HepG2 (cell line): ENCODE results near the gene TUBG1. TPM values are rescaled to one million over a fixed set of nuclear protein-coding genes. Genes with fewer than 3 reads are reported as not detected.

ENCODE experiments used
- ATAC-seq: fragments of 200-7000 bp; cut with Tn5 transposase; 3 replicates; pipeline ENCODE4 v1.9.1; 2020; ENCODE audit warnings: mild to moderate bottlenecking, moderate library complexity
- BruUV-seq: library from RNA; stranded (reverse); fragments of 400-500 nt; replicated peaks from 2 replicates; lab custom pipeline; 2021; lab: Mats Ljungman, UMichigan
- CTCF ChIA-PET: fragments of 300-600 bp; formaldehyde crosslinking; extraction: SDS; loops from one replicate; lab custom pipeline; 2021; ENCODE audit warnings: low total read pairs, inconsistent platforms, low intra/inter-chr PET ratio; lab: Yijun Ruan, JAX
- POLR2A ChIA-PET: fragments of 350-600 bp; sonication (Branson Sonifier 250); formaldehyde crosslinking; loops from one replicate; lab custom pipeline; 2020; ENCODE audit warnings: antibody characterized with exemption, inconsistent platforms; lab: Yijun Ruan, JAX
- DNase-seq: peaks from one replicate; pipeline ENCODE4 v3.0.0-alpha.2; 2015; ENCODE audit warnings: low spot score
- FAIRE-seq: peaks from 3 replicates; lab custom pipeline; 2011; peaks lifted over from hg19 to GRCh38; lab: Jason Lieb, UNC
- H2AFZ ChIP-seq: one replicate; pipeline ENCODE4 v1.6.1; 2011; ENCODE audit warnings: low read length, inconsistent platforms
- H3K27ac ChIP-seq: fragments of 300-600 bp; 3 replicates; pipeline ENCODE4 v1.8.0; 2011; ENCODE audit warnings: mixed run types, mild to moderate bottlenecking, mixed read lengths, low read length, inconsistent platforms; ENCODE audit not compliant: insufficient read depth; ENCODE audit errors: extremely low read length
- H3K27me3 ChIP-seq, 2 experiments: fragments of 200-600 bp in 1 of 2; 2 replicates in 1 of 2; 3 replicates in 1 of 2; pipeline versions ENCODE4 v1.6.0 to v1.8.0; 2011; ENCODE audit warnings: low read length in 2 of 2, mild to moderate bottlenecking in 2 of 2, moderate library complexity in 2 of 2, inconsistent platforms in 1 of 2; ENCODE audit not compliant: insufficient read depth in 2 of 2, control insufficient read depth in 1 of 2
- H3K36me3 ChIP-seq, 2 experiments: fragments of 200-600 bp in 1 of 2; replicated peaks in 1 of 2; 2 replicates in 1 of 2; 3 replicates in 1 of 2; pipeline versions ENCODE4 v1.5.1 to v1.8.0; 2011; ENCODE audit warnings: low read length in 2 of 2, inconsistent platforms in 1 of 2; ENCODE audit not compliant: insufficient read depth in 2 of 2, control insufficient read depth in 1 of 2
- H3K4me1 ChIP-seq: 2 replicates; pipeline ENCODE4 v1.5.1; 2012; ENCODE audit warnings: low read length, inconsistent platforms; ENCODE audit not compliant: insufficient read depth
- H3K4me2 ChIP-seq: 2 replicates; pipeline ENCODE4 v1.6.0; 2011; ENCODE audit warnings: low read depth, low read length, inconsistent platforms
- H3K4me3 ChIP-seq, 3 experiments: fragments of 200-600 bp in 1 of 3; sonication (generic), shearing (Covaris generic) in 1 of 3; replicated peaks in 1 of 3; 2 replicates each; pipeline ENCODE4 v1.5.1; 2011 to 2016; ENCODE audit warnings: low read length in 3 of 3, inconsistent platforms in 2 of 3, low read depth in 2 of 3, mild to moderate bottlenecking in 2 of 3, control low read depth in 1 of 3, mixed read lengths in 1 of 3; ENCODE audit not compliant: insufficient read depth in 1 of 3
- H3K79me2 ChIP-seq: one replicate; pipeline ENCODE4 v1.6.1; 2011; ENCODE audit warnings: low read length, inconsistent platforms; ENCODE audit not compliant: insufficient read depth
- H3K9ac ChIP-seq: 2 replicates; pipeline ENCODE4 v1.6.0; 2011; ENCODE audit warnings: mild to moderate bottlenecking, low read depth, low read length, inconsistent platforms; ENCODE audit not compliant: insufficient read depth
- H3K9me3 ChIP-seq: 2 replicates; pipeline ENCODE4 v1.5.1; 2012; ENCODE audit warnings: mild to moderate bottlenecking, low read length
- H4K20me1 ChIP-seq: 2 replicates; pipeline ENCODE4 v1.6.0; 2011; ENCODE audit warnings: inconsistent platforms, mild to moderate bottlenecking, low read length, moderate library complexity; ENCODE audit not compliant: insufficient read depth
- AHR ChIP-seq: IDR thresholded peaks from 2 replicates; pipeline ENCODE4 v1.6.1; 2018; ENCODE audit warnings: missing genetic modification reagents, missing compliant biosample characterization
- KDM5A ChIP-seq: fragments of 200-600 bp; sonication (generic); IDR thresholded peaks from 2 replicates; pipeline ENCODE4 v1.7.0; 2018; ENCODE audit warnings: antibody characterized with exemption, mild to moderate bottlenecking, low read length, borderline replicate concordance
- LBX2 ChIP-seq: sonication (generic); formaldehyde crosslinking; IDR thresholded peaks from 2 replicates; pipeline ENCODE4 v1.5.0; 2020; ENCODE audit warnings: missing genetic modification reagents, mild to moderate bottlenecking, borderline replicate concordance
- PCBP1 ChIP-seq: fragments of 200-400 bp; formaldehyde crosslinking; IDR thresholded peaks from 2 replicates; pipeline ENCODE4 v1.6.1; 2017; ENCODE audit warnings: mild to moderate bottlenecking, low read depth, low read length, borderline replicate concordance
- PITX1 ChIP-seq: sonication (generic); formaldehyde crosslinking; IDR thresholded peaks from 2 replicates; pipeline ENCODE4 v1.5.1; 2020; ENCODE audit warnings: mild to moderate bottlenecking, missing genetic modification reagents
- REL ChIP-seq: sonication (generic); formaldehyde crosslinking; conservative IDR thresholded peaks from 2 replicates; pipeline ENCODE4 v1.8.0; 2022; ENCODE audit warnings: mild to moderate bottlenecking, missing genetic modification reagents, moderate library complexity
- SMYD3 ChIP-seq: sonication (generic); formaldehyde crosslinking; IDR thresholded peaks from 2 replicates; pipeline ENCODE4 v1.8.1; 2023; ENCODE audit warnings: mild to moderate bottlenecking, missing genetic modification reagents
- ZBTB49 ChIP-seq: sonication (generic); formaldehyde crosslinking; IDR thresholded peaks from 2 replicates; pipeline ENCODE4 v1.4.0; 2020; ENCODE audit warnings: missing genetic modification reagents, borderline replicate concordance
- ZKSCAN8 ChIP-seq: IDR thresholded peaks from 2 replicates; pipeline ENCODE4 v1.6.1; 2016; ENCODE audit warnings: borderline replicate concordance, missing genetic modification reagents, missing compliant biosample characterization
- ZNF17 ChIP-seq: sonication (generic); formaldehyde crosslinking; IDR thresholded peaks from 2 replicates; pipeline ENCODE4 v1.5.0; 2020; ENCODE audit warnings: mild to moderate bottlenecking, missing genetic modification reagents
- ZNF296 ChIP-seq: sonication (generic); formaldehyde crosslinking; conservative IDR thresholded peaks from 2 replicates; pipeline ENCODE4 v1.5.0; 2020; ENCODE audit warnings: mild to moderate bottlenecking, missing genetic modification reagents
- ZNF850 ChIP-seq: sonication (generic); formaldehyde crosslinking; conservative IDR thresholded peaks from 2 replicates; pipeline ENCODE4 v1.9.0; 2021; ENCODE audit warnings: mild to moderate bottlenecking, missing genetic modification reagents
- WGBS: methylation state at CpG from one replicate; pipeline ENCODE4 v1.1.6; 2017; ENCODE audit warnings: low lambda C conversion rate; 5-methylcytosine and 5-hydroxymethylcytosine counted together
- in situ Hi-C: cut with HindIII; loops from 2 replicates; pipeline ENCODE4 v1.10.0; 2017; ENCODE audit warnings: low pct_unique_long_range_greater_than_20kb; ENCODE audit not compliant: extremely low pct_ligation_motif_present
- intact Hi-C: fragments of 100-400 bp; cut with micrococcal nuclease; formaldehyde crosslinking; loops from one replicate; pipeline ENCODE4 v1.10.0; 2022; ENCODE audit not compliant: unreplicated experiment
- polyA plus RNA-seq, 8 experiments: library from polyadenylated mRNA; depleted of rRNA in 3 of 8; stranded (reverse) in 7 of 8; unstranded in 1 of 8; fragments of >200 nt; fragmentation: Illumina TruSeq in 4 of 8; extraction: Trizol in 4 of 8; gene quantifications; 2 replicates each; pipeline versions ENCODE4 v1.2.1 to v1.2.3, GENCODE V29; 2011 to 2016; ENCODE audit warnings: low read depth in 4 of 8, missing spikeins in 1 of 8, mixed read lengths in 1 of 8; ENCODE audit not compliant: insufficient read depth in 1 of 8
- total RNA-seq, 5 experiments: library from RNA; depleted of rRNA; stranded (reverse); fragments of >200 nt; fragmentation: Illumina TruSeq; extraction: Trizol; gene quantifications; 2 replicates each; pipeline ENCODE4 v1.2.3, GENCODE V29; 2016; ENCODE audit warnings: low read depth in 1 of 5
- TF ChIP-seq, protein P1 (sequence below): sonication (generic); formaldehyde crosslinking; IDR thresholded peaks from 2 replicates; pipeline ENCODE4 v1.4.0; 2020; ENCODE audit warnings: missing genetic modification reagents

Gene TUBG1
- total and polyA plus RNA-seq, 2 of the 13 experiments (the other 11 are each of a cell fraction or from before 2014, with no cell fraction given): 74.1 to 137 TPM

DNA sequence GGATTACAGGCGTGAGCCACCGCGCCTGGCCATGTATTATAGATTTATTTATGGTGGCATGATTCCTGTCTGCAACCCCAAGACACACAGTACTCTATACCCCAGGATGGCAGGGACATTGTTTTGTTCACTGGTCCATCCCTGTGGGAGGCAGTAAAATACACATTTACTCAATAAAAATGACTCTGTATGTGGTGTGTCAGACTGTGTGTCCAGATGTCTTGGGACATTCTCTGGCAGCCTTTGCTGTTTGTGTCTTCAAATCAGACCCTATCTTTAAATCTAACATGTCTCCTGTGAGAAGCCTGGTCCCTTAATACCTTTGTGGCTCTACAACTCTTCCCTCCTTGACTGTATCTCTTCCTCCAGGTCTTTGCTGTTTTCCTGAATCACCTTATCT lies 49.2 kb upstream of the TUBG1 start:
- Histone ChIP-seq H3K4me3 (no peak overlapping the region), H3K9me3 (no peaks in the 10 kb centered on the region), H3K9ac (no peak overlapping the region), H3K79me2 (peaks cover 27% of the 10 kb centered on the region), H2AFZ (no peak overlapping the region), H3K4me2 (no peak overlapping the region), H3K27ac (no peak overlapping the region), H4K20me1 (no peaks in the 10 kb centered on the region), H3K27me3 (no peaks in the 10 kb centered on the region; a peak in 1 of 5 replicates), H3K4me1 (peaks cover 52% of the 10 kb centered on the region), H3K36me3 (peaks cover 4 to 13% of the 10 kb centered on the region in 2 experiments)
- DNase-seq: no peak
- CTCF ChIA-PET: no interaction called here
- intact Hi-C loops: no loop called here
- in situ Hi-C loops: no loop called here
- no peak for FAIRE-seq
- ATAC-seq: no peak
- 100% methylated on average over 3 of the region's 3 CpGs for WGBS
- POLR2A ChIA-PET: no interaction called here
- TF ChIP-seq PITX1 (CRISPR knock-in tag) (no peak), REL (CRISPR knock-in tag) (no peak), ZKSCAN8 (CRISPR knock-in tag) (no peak), KDM5A (no peak), AHR (no peak), ZNF296 (CRISPR knock-in tag) (no peak), SMYD3 (CRISPR knock-in tag) (no peak), ZNF17 (CRISPR knock-in tag) (no peak), ZNF850 (CRISPR knock-in tag) (no peak), LBX2 (no peak), PCBP1 (no peak), ZBTB49 (CRISPR knock-in tag) (no peak)
- TF ChIP-seq, protein P1, sequence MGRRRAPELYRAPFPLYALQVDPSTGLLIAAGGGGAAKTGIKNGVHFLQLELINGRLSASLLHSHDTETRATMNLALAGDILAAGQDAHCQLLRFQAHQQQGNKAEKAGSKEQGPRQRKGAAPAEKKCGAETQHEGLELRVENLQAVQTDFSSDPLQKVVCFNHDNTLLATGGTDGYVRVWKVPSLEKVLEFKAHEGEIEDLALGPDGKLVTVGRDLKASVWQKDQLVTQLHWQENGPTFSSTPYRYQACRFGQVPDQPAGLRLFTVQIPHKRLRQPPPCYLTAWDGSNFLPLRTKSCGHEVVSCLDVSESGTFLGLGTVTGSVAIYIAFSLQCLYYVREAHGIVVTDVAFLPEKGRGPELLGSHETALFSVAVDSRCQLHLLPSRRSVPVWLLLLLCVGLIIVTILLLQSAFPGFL (CRISPR knock-in tag): no peak
- BruUV-seq: no TSS peak
